ENCODE results near the gene CRYGN. TPM values are rescaled to one million over a fixed set of nuclear protein-coding genes. Genes with fewer than 3 reads are reported as not detected.

The CRYGN gene
- polyA plus RNA-seq, 1 of the 3 experiments (the other 2 are of a cell fraction): not detected

GRCh38 chr7:151444632-151445031 lies 4.7 kb upstream of the CRYGN start (continued):
- TF ChIP-seq PBX3 (IDR thresholded peaks at IDR 0.05): no peak
- TF ChIP-seq REST (IDR thresholded peaks at IDR 0.05; ENCODE audit: low read depth, low read length): no peak

- no peak overlapping the region for H3K9ac ChIP-seq
- TF ChIP-seq EZH2phosphoT487 (IDR thresholded peaks at IDR 0.05; ENCODE audit: borderline replicate concordance, low read depth) (no peak), USF1 (IDR thresholded peaks at IDR 0.05; ENCODE audit: borderline replicate concordance, low read depth) (no peak), ELF1 (IDR thresholded peaks at IDR 0.05) (no peak), NFIC (IDR thresholded peaks at IDR 0.05; ENCODE audit: borderline replicate concordance) (no peak), ZBTB33 (IDR thresholded peaks at IDR 0.05; ENCODE audit: borderline replicate concordance, low read depth) (no peak), RAD21 (IDR thresholded peaks at IDR 0.05; ENCODE audit: low read length) (no peak), RCOR1 (IDR thresholded peaks at IDR 0.05; ENCODE audit: low read length) (no peak), TCF12 (IDR thresholded peaks at IDR 0.05) (no peak)
- CTCF ChIA-PET: interaction anchor here (0.7 to 1.9 kb wide), 4 partner anchors 9 to 317 kb away, joined by 3 to 8 read pairs (median 4); no protein-coding TSS in a partner anchor
- H3K9me2 ChIP-seq: no peaks in the 10 kb centered on the region
- no peak overlapping the region for H3K4me2 ChIP-seq
- H3K79me2 ChIP-seq (ENCODE audit: insufficient read depth): no peaks in the 10 kb centered on the region
- no peak overlapping the region for H3K4me3 ChIP-seq (ENCODE audit: low read depth in 2 of 2, low read length in 1 of 2)
- H3K27me3 ChIP-seq (ENCODE audit: insufficient read depth): no peaks in the 10 kb centered on the region; the same call in 1 of the 2 replicates
- H2AFZ ChIP-seq (ENCODE audit: low read depth): no peak overlapping the region
- 81% methylated on average over 10 of the region's 10 CpGs for WGBS (ENCODE audit: low lambda C conversion rate)
- no peaks in the 10 kb centered on the region for H3K9me3 ChIP-seq
- no peaks in the 10 kb centered on the region for H4K20me1 ChIP-seq (ENCODE audit: insufficient read depth)
- H3F3A ChIP-seq (replicated peaks; ENCODE audit: insufficient read depth): no peaks in the 10 kb centered on the region
- H3K27ac ChIP-seq (ENCODE audit: low read depth in 2 of 2, low read length in 1 of 2): no peak overlapping the region
- no peaks in the 10 kb centered on the region for H3K36me3 ChIP-seq (replicated peaks in 1 of 2; ENCODE audit: control insufficient read depth in 1 of 2, insufficient read depth in 2 of 2, low read length in 1 of 2)
- DNase-seq: no peak
- H3K4me1 ChIP-seq (ENCODE audit: control insufficient read depth in 1 of 2, insufficient read depth in 2 of 2, low read depth in 1 of 2, low read length in 1 of 2): no peaks in the 10 kb centered on the region; a peak in 1 of 4 replicates
- POLR2A ChIA-PET: interaction anchor here (1.1 kb wide), 1 partner anchor 33 kb away, joined by 3 read pairs; the partner anchor contains the start of gene WDR86
These were observed 3.0 kb upstream of the CRYGN start for GRCh38 chr7:151442776-151443496.

Measured in SK-N-SH (cell line).